GM19025 (cell line): ENCODE measurements around the gene SLC38A6.

ENCODE experiments used
- ATAC-seq: cut with Tn5 transposase; IDR thresholded peaks from one replicate; pipeline ENCODE4 v1.9.1; 2021; ENCODE audit warnings: mild to moderate bottlenecking, low read depth, moderate library complexity; ENCODE audit not compliant: unreplicated experiment

SLC38A6 gene

GRCh38 chr14:60975551-60975950 is 5.5 kb upstream of the SLC38A6 start:
- no peak for ATAC-seq

GRCh38 chr14:60977847-60978246 is 3.2 kb upstream of the SLC38A6 start:
- no peak for ATAC-seq

GRCh38 chr14:60981633-60982455 is 799 bp downstream of the SLC38A6 start:
- no peak for ATAC-seq

GRCh38 chr14:60984196-60984595 is 3.2 kb downstream of the SLC38A6 start:
- no peak for ATAC-seq

DNA sequence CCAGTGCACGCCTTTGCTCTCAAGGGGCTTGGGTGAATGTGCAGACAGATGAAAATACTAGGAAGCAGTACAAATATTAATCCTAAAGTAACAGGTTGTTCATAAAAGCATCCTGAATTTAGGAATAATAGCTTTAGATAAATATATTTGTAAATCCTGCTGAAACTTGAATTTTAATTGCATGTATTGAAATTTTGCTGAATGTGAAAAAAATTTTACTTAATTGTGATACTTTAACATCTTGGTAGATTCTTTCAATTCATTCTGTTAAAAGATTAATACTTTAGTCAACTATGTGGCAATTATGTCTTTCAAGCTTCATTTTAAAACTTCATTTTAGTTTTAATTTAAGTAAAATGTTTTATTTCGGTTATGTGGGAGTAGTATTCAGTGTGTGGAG is 5.5 kb downstream of the SLC38A6 start:
- no peak for ATAC-seq

DNA sequence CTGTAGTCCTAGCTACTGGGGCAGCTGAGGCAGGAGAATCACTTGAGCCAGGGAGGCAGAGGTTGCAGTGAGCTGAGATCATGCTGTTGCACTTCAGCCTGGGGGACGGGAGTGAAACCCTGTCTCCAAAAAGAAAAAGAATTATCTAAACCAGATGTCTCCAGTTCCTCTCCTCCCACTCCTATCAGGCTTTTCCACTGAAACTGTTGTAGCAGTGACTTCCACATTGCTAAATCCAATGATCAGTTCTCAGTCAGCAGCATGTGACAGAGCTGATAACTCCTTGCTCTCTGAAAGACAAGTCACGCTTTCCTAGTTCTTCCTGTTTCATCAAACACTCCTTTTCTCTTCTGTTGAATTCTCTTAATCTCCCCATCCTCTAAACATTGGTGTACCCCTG is 8.6 kb downstream of the SLC38A6 start:
- ATAC-seq: no peak

GRCh38 chr14:60998617-60999016 is 17.6 kb downstream of the SLC38A6 start:
- no peak for ATAC-seq

GRCh38 chr14:60999536-60999935 is 18.5 kb downstream of the SLC38A6 start:
- no peak for ATAC-seq

GRCh38 chr14:61003571-61003970 is 22.5 kb downstream of the SLC38A6 start:
- ATAC-seq: no peak

- ATAC-seq: no peak
Measured at GRCh38 chr14:61019537-61019936, 38.5 kb downstream of the SLC38A6 start.

DNA sequence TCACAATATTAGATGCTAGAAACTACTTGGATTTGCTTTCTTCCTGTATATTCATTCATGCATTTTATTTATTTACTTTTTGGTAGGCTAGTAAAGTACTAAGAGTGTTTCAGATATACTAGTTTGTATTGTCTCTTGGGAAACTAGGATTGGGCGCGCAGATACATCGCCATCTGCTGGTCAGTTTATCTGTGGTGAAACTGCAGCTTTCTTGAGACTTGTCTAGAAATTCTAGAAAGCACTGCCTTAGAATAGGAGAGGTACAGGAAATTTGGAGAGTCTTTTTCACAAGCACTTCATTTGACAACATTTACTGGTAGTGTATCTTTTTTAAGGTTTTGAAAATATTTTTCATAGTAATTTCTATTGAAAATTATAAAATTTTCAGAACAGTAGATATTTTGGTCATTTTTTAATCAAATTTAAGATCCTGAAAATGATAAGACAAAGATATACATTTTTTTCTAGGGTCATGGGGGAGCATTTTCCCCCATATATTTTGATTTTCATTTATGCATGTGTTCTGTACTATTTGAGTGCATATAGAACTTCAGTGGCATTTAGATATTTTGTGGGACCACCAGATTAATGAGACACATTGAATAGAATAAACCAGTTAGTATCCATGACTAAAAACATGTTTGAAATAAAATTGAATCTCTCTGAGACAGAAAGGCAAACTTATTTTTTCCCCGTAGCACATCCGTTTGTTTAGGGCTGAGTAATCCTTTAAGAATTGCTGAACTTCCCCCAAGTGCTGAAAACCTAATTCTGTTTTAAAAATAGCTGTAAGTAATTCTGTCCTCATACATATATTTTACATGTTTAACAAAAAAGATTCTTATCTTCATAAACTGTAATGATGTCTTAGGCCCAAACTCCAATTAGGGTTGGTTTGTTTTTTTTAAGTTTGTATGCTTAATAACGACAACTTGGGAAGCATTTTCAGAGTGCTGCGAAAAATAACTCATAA is 44.5 kb downstream of the SLC38A6 start:
- ATAC-seq: no peak

DNA sequence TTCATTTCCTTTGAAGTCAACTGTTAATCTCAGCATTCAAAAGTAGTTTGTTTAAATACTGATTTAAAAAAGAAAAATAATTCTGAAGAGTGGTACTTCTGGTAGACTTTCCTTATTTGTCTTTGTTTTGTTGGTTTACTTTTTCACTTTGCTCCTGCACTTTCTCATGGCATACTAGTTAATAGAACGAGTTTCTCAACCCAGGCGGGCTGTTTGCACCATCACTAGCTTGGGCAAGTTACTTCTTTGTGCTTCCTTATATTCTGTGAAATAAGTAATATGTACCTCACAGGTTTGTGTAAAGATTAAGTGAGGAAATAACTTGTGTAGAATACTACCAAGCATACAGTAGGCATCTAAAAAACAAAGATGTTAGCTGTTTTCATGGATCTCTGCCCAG is 45.5 kb downstream of the SLC38A6 start:
- ATAC-seq: no peak

- ATAC-seq: no peak
Measured at GRCh38 chr14:61031026-61031425, 50.0 kb downstream of the SLC38A6 start.

GRCh38 chr14:61033054-61033453 is 52.0 kb downstream of the SLC38A6 start:
- no peak for ATAC-seq

DNA sequence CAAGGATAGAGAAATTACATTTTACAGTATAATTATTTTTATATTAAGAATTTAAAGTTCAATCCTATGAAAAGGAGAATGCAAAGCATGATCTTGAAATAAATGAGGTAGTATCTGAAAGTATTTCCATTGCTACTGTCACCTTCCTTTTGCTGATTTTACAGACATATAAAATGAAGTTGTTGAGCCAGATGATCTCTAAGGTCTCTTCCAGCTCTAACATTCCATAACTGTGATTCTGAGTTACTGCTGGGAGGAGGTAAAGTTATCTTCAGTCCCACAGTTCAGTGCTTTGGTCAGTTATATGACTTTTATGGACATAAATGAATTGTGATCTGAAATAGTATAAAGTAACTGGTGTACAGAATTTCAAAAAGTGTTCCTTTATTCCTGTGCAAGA is 52.8 kb downstream of the SLC38A6 start:
- ATAC-seq: no peak

DNA sequence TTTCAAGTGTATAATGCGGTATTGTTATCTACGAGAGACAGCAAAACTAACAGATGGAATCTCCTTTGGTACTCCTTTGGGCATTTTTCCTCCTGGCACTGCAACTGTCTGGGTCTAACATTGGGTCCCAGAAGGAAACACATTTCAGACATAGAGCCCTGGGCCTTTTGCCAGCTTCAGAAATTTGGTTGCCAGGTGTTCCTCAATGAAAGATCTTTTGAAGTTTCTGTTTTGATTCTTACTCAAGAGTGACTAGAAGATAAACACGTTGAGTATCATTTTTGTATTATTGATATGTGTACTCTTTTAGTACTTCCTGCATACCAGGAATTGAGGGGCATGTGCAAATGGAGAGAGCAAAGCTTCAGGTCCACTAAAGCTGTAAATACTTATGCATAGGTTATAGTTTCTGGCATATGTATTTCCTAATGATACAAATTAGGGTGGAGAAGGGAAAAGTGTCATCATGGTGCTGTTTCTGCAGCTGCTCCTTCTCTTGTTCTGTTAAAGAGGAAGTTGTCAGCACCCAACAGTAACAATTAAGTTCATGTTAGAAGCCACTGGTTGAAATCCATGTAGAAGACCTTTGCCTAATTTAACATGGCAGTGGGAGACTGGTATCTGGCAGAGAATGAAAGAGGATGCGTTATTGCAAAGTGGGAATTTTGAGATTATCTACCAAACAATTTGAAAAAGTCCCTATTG is 53.5 kb downstream of the SLC38A6 start:
- peak; percentile 82 for ATAC-seq

DNA sequence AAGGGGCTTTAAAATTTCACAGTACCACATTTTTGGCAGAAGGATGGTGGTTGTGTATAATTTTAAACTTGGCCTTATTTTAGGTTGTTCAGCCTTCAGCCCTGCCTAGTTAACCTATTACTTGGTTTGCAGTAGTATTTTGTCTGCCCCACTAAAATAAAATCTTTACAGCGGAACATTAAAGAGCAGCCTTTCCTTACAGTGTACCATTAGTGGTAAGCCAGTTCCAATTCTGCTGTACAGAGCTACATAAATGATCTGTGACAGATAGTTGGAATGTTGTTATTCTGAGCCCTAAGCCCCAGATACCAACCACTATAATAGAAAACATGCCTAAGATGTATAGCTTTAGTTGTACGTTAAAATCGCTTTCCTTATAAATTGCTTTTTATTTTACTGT is 56.2 kb downstream of the SLC38A6 start:
- no peak for ATAC-seq

- no peak for ATAC-seq
Measured at GRCh38 chr14:61041704-61042103, 60.7 kb downstream of the SLC38A6 start.

GRCh38 chr14:61042220-61042619 is 61.2 kb downstream of the SLC38A6 start:
- no peak for ATAC-seq

DNA sequence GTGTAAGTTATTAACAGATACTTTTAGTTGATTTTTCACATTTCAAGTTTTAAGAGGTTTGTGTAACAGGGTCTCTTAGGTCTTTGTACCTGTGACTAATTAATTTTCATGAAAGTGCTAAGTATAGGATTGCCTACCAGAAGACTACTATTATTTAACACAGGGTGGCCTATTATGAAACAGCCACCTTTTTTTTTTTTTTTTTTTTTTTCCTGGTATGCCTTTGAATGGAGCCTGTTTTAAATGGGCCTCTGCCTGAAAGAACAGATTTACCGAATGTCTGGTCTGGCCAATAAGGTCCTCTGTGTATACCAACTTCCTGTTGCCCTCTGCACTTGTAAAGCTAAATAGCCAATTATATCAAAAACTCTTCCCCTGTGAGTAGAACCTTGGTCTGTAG is 62.5 kb downstream of the SLC38A6 start:
- no peak for ATAC-seq

DNA sequence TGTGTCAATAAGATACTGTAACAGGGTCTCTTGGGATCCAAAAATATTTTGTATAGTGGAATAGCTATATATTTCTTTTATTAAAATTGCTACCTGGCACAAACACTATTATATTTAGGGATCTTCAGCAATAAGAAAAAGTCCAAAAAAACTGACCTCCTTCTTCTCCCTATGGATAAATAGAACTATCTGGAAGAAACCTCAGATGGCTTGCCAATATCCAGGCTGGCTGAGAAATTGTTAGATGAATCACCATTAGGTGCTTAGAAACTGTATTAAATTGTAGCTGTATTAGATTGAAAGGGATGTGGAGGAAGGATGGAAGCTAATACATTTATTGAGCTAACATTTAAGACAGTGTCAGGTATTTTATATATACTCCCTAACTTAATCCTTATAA is 66.0 kb downstream of the SLC38A6 start:
- no peak for ATAC-seq
